Endothelial cell (in vitro differentiated cells): Measurements from ENCODE around the gene MYO3B. TPM values are rescaled to one million over a fixed set of nuclear protein-coding genes. Genes with fewer than 3 reads are reported as not detected.

Experiments
- DNase-seq: peaks from one replicate; pipeline ENCODE4 v3.0.0; 2021; ENCODE audit warnings: low spot score
- H3K27ac Mint-ChIP-seq: one replicate; pipeline ENCODE4 v1.8.0; 2021; ENCODE audit warnings: mixed read lengths, inconsistent platforms; ENCODE audit not compliant: unreplicated experiment
- H3K27me3 Mint-ChIP-seq: one replicate; pipeline ENCODE4 v1.8.0; 2021; ENCODE audit warnings: mild to moderate bottlenecking, moderate library complexity, mixed read lengths, inconsistent platforms; ENCODE audit not compliant: unreplicated experiment
- H3K36me3 Mint-ChIP-seq: one replicate; pipeline ENCODE4 v1.8.0; 2021; ENCODE audit warnings: mild to moderate bottlenecking, low read depth, mixed read lengths, inconsistent platforms; ENCODE audit not compliant: unreplicated experiment
- H3K4me1 Mint-ChIP-seq: one replicate; pipeline ENCODE4 v1.8.0; 2021; ENCODE audit warnings: mild to moderate bottlenecking, mixed read lengths, inconsistent platforms; ENCODE audit not compliant: unreplicated experiment
- H3K4me3 Mint-ChIP-seq: one replicate; pipeline ENCODE4 v1.8.0; 2021; ENCODE audit warnings: mild to moderate bottlenecking, mixed read lengths, inconsistent platforms; ENCODE audit not compliant: unreplicated experiment
- H3K9me3 Mint-ChIP-seq: one replicate; pipeline ENCODE4 v1.8.0; 2021; ENCODE audit warnings: mixed read lengths, inconsistent platforms; ENCODE audit not compliant: unreplicated experiment
- CTCF ChIP-seq: fragments of 200-600 bp; sonication (generic); IDR thresholded peaks from one replicate; pipeline ENCODE4 v1.5.0; 2021; ENCODE audit warnings: antibody characterized with exemption; ENCODE audit not compliant: unreplicated experiment
- total RNA-seq: library from RNA; stranded (reverse); fragmentation: NEBNext Ultra II Directional; extraction: Animal tissue kit (Norgen Biotek cat#: 25700); gene quantifications from one replicate; pipeline ENCODE4 v1.2.1, GENCODE V29; 2021; ENCODE audit not compliant: unreplicated experiment

Gene MYO3B
- total RNA-seq, 1 donor from 2014 or later, result 1.3 TPM

GRCh38 chr2:170454471-170455372 is 276.8 kb downstream of the MYO3B start:
- Mint-ChIP-seq H3K4me3 (no peak overlapping the region), H3K4me1 (peaks cover 31% of the 10 kb centered on the region), H3K36me3 (peaks cover 8% of the 10 kb centered on the region), H3K27ac (peak overlapping the region; percentile 75), H3K9me3 (peaks cover 4% of the 10 kb centered on the region), H3K27me3 (peaks cover 2% of the 10 kb centered on the region)
- TF ChIP-seq CTCF, result no peak
- no peak for DNase-seq

GRCh38 chr2:170455617-170456426 is 277.9 kb downstream of the MYO3B start:
- TF ChIP-seq CTCF, result no peak
- Mint-ChIP-seq H3K4me1 (peaks cover 31% of the 10 kb centered on the region), H3K9me3 (peaks cover 4% of the 10 kb centered on the region), H3K36me3 (peaks cover 8% of the 10 kb centered on the region), H3K4me3 (no peak overlapping the region), H3K27me3 (peaks cover 2% of the 10 kb centered on the region), H3K27ac (peak overlapping the region; percentile 85)
- DNase-seq, result no peak

GRCh38 chr2:170456914-170457313 is 279.0 kb downstream of the MYO3B start:
- Mint-ChIP-seq H3K4me1 (peaks cover 31% of the 10 kb centered on the region), H3K36me3 (peaks cover 8% of the 10 kb centered on the region), H3K27ac (no peak overlapping the region), H3K27me3 (peaks cover 2% of the 10 kb centered on the region), H3K9me3 (peaks cover 4% of the 10 kb centered on the region), H3K4me3 (no peak overlapping the region)
- no peak for DNase-seq
- TF ChIP-seq CTCF, result no peak

GRCh38 chr2:170457742-170458141 is 279.8 kb downstream of the MYO3B start:
- DNase-seq, result no peak
- H3K27ac Mint-ChIP-seq, result no peak overlapping the region
- no peak for TF ChIP-seq CTCF

GRCh38 chr2:170461889-170462288 is 283.9 kb downstream of the MYO3B start:
- H3K4me3 Mint-ChIP-seq, result no peak overlapping the region
- no peak overlapping the region for H3K27ac Mint-ChIP-seq
- no peak for DNase-seq
- H3K27me3 Mint-ChIP-seq, result peaks cover 2% of the 10 kb centered on the region
- peaks cover 6% of the 10 kb centered on the region for H3K4me1 Mint-ChIP-seq
- H3K36me3 Mint-ChIP-seq, result no peaks in the 10 kb centered on the region
- no peaks in the 10 kb centered on the region for H3K9me3 Mint-ChIP-seq
- no peak for TF ChIP-seq CTCF

More at GRCh38 chr2:170457742-170458141, 279.8 kb downstream of the MYO3B start:
- Mint-ChIP-seq H3K27me3 (peaks cover 2% of the 10 kb centered on the region), H3K4me3 (no peak overlapping the region), H3K9me3 (peaks cover 4% of the 10 kb centered on the region), H3K36me3 (peaks cover 8% of the 10 kb centered on the region), H3K4me1 (peaks cover 37% of the 10 kb centered on the region)
